HG03469 (cell line): ENCODE data around the gene DNHD1.

Experiments
- ATAC-seq: cut with Tn5 transposase; IDR thresholded peaks from one replicate; pipeline ENCODE4 v1.9.1; 2021; ENCODE audit warnings: mild to moderate bottlenecking, moderate library complexity, moderate number of reproducible peaks; ENCODE audit not compliant: unreplicated experiment

Gene DNHD1

GRCh38 chr11:6526411-6527135 lies 29.5 kb downstream of the DNHD1 start:
- no peak for ATAC-seq

GRCh38 chr11:6529266-6529665 lies 32.2 kb downstream of the DNHD1 start:
- no peak for ATAC-seq

DNA sequence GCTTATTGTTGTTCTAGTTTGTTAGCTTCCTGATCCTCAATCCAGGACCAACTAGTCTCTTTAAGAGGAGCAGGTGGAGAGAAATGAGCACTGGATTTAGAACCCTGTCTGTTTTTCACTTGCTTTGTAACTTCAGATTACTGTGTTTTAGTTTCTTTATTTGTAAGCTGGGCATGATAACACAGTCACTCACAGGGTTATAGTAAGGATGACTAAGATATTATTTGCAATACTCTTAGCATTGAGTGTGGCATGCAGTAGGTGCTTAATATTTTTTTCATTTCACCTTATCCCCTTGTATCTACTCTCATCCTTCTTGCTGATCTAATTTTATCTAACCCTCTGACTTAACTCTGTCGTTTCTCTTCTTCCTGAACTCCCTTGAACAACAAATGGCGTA lies 33.8 kb downstream of the DNHD1 start:
- no peak for ATAC-seq

DNA sequence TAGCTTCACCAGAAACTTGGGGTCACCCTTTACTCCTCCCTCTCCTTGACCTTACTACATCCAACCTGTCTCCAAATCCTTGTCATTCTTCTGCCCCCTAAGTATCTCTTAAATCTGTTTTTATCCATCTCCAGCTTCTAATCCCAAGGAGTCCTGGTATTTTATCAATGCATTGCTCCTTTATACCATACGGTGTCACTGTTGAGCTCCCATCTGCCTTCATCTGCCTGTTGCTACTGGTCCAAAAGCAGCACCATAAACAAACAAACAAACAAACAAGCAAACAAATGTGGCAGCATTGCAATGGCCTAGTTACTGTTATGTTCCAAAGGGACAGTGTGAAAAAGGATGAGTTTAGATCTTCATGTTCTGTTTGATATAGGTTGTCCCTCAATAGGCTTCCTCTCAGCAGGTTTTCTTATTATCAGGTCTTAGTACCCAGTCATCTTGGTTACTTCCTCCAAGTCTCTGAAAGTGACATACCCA lies 34.2 kb downstream of the DNHD1 start:
- ATAC-seq: no peak

DNA sequence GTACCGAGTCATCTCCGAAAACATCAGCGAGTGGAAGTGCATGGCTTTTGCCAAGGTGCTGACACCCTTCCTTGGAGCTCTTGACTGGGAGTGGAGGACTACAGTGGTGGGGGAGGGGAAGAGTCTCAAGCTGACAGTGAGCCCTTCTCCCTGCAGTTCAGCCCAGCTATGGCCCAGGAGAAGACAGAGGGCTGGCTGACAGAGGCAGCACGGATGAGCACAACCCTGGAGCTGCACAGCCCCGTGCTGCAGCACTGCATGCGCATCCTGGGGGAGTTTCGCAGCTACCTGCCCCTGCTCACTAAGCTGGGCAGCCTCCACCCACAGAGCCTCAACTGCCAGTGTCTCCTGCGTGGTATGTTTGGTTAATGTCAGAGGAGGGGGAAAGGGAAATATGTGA lies 41.4 kb downstream of the DNHD1 start:
- ATAC-seq: no peak

- no peak for ATAC-seq
Observed at GRCh38 chr11:6538945-6539344, 41.9 kb downstream of the DNHD1 start.

- ATAC-seq: no peak
Observed at GRCh38 chr11:6539748-6540268, 42.7 kb downstream of the DNHD1 start.

DNA sequence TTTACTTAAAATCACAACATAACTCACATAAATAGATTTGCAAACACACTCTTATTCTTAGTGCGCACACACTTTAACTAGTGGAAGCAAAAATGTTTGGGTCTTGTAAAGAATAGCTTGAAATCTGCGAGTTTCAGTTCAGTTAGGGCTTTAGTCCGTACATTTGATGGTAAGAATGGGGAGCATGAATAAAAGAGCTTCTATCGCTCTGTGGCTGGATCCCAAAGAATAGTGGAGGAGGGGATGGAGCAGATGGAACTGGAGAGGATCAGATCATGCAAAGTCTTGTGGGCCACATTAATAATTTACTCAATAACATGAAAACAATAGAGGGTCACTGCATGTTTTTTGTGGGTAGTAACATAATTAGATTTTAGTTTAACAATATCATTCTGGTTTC lies 44.3 kb downstream of the DNHD1 start:
- ATAC-seq: no peak

DNA sequence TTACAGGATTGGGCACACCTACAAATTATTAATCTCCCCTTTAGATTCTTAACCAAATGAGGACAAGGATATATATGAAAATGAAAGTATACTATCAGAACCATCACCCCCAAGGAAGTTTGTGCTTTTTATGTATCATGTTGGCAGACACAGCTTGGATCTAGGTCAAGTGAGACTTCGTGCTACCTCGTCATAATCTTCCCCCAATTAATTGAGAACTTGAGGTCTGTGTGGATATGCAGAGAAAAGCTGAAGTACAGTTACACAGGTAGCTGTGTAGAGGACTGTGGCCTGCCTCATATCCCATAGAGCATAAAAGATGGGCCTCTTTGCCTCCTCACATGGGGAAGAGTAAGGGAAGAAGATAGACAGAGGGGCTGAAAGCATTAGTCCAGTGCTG lies 45.6 kb downstream of the DNHD1 start:
- ATAC-seq: no peak

DNA sequence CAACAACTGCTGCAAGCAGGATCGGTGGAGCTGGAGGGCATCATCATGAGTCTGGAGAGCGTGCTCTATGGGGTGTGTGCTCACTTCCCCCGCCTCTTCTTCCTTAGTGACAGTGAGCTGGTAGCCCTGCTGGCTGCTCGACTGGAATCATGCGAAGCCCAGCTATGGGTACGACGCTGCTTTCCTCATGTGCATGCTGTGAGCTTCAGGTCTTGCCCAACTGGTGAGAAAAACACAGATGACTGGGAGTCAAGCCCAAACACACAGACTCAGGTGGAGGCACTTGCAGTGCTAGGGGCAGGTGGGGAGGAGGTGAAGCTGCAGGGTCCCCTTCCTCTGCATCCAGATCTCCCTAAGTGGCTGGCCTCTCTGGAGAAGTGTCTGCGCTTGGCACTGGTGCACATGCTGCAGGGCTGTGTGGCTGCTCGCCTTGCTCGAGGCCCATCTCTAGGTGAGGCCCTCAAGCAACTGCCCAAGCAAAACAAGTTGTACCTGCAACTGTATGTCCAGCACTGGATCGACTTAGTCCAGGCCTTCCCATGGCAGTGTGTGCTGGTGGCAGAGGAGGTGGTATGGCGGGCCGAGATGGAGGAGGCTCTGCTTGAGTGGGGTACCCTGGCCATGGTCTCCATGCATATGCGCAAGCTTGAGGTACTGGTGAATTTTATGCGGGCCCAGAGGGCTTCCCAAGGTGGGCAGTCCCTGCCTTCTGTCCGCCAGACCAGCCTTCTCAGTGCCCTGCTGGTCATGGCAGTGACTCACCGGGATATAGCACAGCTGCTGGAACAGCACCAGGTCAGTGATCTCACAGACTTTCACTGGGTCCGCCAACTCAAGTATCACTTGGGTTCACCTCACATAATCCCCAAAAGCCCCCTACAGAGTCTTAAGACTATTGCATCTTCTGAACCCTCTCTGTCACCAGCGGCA lies 48.1 kb downstream of the DNHD1 start:
- no peak for ATAC-seq

DNA sequence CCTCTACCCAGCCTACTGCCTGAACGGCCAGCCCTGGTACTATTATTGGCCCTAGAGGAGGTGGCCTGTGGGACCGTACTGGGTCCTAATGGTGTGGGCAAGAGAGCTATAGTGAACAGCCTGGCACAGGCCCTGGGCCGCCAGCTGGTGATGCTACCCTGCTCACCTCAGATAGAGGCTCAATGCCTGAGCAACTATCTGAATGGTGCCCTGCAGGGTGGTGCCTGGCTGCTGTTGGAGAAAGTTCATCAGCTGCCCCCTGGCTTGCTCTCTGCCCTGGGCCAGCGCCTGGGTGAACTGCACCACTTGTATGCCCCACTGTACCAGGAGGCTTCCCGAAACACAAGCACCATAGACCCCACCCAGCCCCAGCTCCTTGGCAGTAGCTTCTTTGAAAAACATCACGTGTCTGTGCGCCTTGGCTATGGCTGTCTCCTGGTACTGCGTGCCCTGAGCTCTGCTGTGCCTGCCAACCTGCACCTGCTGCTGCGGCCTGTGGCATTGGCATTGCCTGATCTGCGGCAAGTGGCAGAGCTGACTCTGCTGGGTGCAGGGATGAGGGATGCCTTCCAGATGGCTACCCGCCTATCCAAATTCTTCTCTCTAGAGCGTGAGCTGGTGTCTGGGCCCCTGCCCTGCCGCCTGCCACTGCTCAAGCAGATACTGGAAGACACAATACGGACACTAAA lies 49.0 kb downstream of the DNHD1 start:
- ATAC-seq: no peak

GRCh38 chr11:6546735-6547134 lies 49.7 kb downstream of the DNHD1 start:
- no peak for ATAC-seq

- ATAC-seq: no peak
Observed at GRCh38 chr11:6547177-6547576, 50.1 kb downstream of the DNHD1 start.

DNA sequence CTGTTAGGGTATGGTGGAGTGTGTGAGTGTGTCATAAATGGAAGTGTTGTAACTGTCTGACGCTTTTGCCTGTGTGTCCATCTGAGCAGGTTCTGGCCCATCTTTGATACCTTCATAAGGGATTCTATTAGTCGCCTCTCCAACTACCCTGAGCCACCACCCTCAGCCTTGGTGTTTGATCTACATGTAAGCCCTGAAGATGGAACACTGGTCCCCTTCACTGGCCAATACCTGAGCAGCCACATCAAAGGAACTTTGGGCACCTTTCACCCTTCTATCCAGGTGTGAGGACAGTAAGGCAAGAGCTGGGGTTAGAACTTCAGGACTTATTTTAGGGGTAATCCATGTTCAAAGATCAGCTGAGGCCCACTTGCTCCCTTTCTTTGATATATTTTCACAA lies 51.0 kb downstream of the DNHD1 start:
- ATAC-seq: no peak

GRCh38 chr11:6548641-6549040 lies 51.6 kb downstream of the DNHD1 start:
- no peak for ATAC-seq

GRCh38 chr11:6553634-6554033 lies 56.6 kb downstream of the DNHD1 start:
- no peak for ATAC-seq

- no peak for ATAC-seq
Observed at GRCh38 chr11:6554828-6555706, 58.0 kb downstream of the DNHD1 start.

- ATAC-seq: no peak
Observed at GRCh38 chr11:6556139-6556949, 59.3 kb downstream of the DNHD1 start.

- no peak for ATAC-seq
Observed at GRCh38 chr11:6557063-6557462, 60.0 kb downstream of the DNHD1 start.
